Subcutaneous abdominal adipose tissue (tissue), 5 donors: Measurements from ENCODE around the gene COMMD4.
"Not testable (repeated sequence)": the region's sequence is repeated elsewhere in the genome, so short reads cannot be mapped to it uniquely, and the experiment has no call there.

Source experiments
- H3K27ac ChIP-seq: one replicate; pipeline ENCODE4 v1.7.0; 2013; ENCODE audit warnings: low read depth, mild to moderate bottlenecking, inconsistent platforms, low read length, moderate library complexity
- H3K27me3 ChIP-seq, 5 donors: one replicate each; pipeline ENCODE4 v1.7.0; 2013; ENCODE audit warnings: low read length in 5 of 5, inconsistent platforms in 1 of 5; ENCODE audit not compliant: control insufficient read depth in 5 of 5, insufficient read depth in 4 of 5
- H3K36me3 ChIP-seq, 5 donors: one replicate each; pipeline ENCODE4 v1.7.0; 2013; ENCODE audit warnings: low read length in 5 of 5; ENCODE audit not compliant: control insufficient read depth in 5 of 5, insufficient read depth in 5 of 5
- H3K4me1 ChIP-seq, 5 donors: one replicate each; pipeline ENCODE4 v1.7.0; 2013; ENCODE audit warnings: low read length in 5 of 5, mild to moderate bottlenecking in 3 of 5, moderate library complexity in 1 of 5; ENCODE audit not compliant: control insufficient read depth in 5 of 5, insufficient read depth in 5 of 5
- H3K4me3 ChIP-seq, 5 donors: one replicate each; pipeline ENCODE4 v1.7.0; 2013; ENCODE audit warnings: low read length in 5 of 5, low read depth in 1 of 5
- H3K9ac ChIP-seq, 5 donors: one replicate each; pipeline ENCODE4 v1.7.0; 2013; ENCODE audit warnings: low read length in 5 of 5, mild to moderate bottlenecking in 4 of 5, moderate library complexity in 3 of 5
- H3K9me3 ChIP-seq, 5 donors: one replicate each; pipeline ENCODE4 v1.7.0; 2013; ENCODE audit warnings: low read length in 5 of 5; ENCODE audit not compliant: control insufficient read depth in 5 of 5
- donor health status: healthy.
- donor health status: healthy.
- donor health status: healthy.
- donor health status: healthy.
- donor health status: healthy.

Gene COMMD4

GRCh38 chr15:75368689-75369239 lies 32.9 kb downstream of the COMMD4 start:
- H3K27me3 ChIP-seq, result no peaks in the 10 kb centered on the region
- peak overlapping the region; percentile 78 to 88 (median 81) for H3K4me3 ChIP-seq
- no peaks in the 10 kb centered on the region for H3K9me3 ChIP-seq
- peak overlapping the region; percentile 90 to 99 (median 99) for H3K9ac ChIP-seq
- H3K36me3 ChIP-seq, result peaks cover 10 to 62% (median 58%) of the 10 kb centered on the region in 5 donors
- peak overlapping the region; percentile 99 for H3K27ac ChIP-seq
- H3K4me1 ChIP-seq, result peaks cover 5 to 27% (median 22%) of the 10 kb centered on the region in 5 donors

- peaks cover 5 to 27% (median 22%) of the 10 kb centered on the region in 5 donors for H3K4me1 ChIP-seq
- H3K4me3 ChIP-seq, result peak overlapping the region in 1 of 5 donors; percentile 82
- H3K9me3 ChIP-seq, result no peaks in the 10 kb centered on the region
- H3K27me3 ChIP-seq, result no peaks in the 10 kb centered on the region
- H3K36me3 ChIP-seq, result peaks cover 19 to 60% (median 56%) of the 10 kb centered on the region in 5 donors
- peak overlapping the region; percentile 99 for H3K27ac ChIP-seq
- H3K9ac ChIP-seq, result peak overlapping the region in 2 of 5 donors; percentile 98 to 99
Measured at GRCh38 chr15:75369897-75370581, 34.2 kb downstream of the COMMD4 start.

- Histone ChIP-seq H3K4me3 (no peak overlapping the region), H3K27me3 (no peaks in the 10 kb centered on the region), H3K9me3 (no peaks in the 10 kb centered on the region), H3K4me1 (peaks cover 5 to 31% (median 22%) of the 10 kb centered on the region in 5 donors), H3K36me3 (peaks cover 22 to 59% (median 50%) of the 10 kb centered on the region in 5 donors), H3K9ac (no peak overlapping the region), H3K27ac (no peak overlapping the region)
Measured at GRCh38 chr15:75371486-75371885, 35.6 kb downstream of the COMMD4 start.

- no peak overlapping the region for H3K9ac ChIP-seq
- H3K4me1 ChIP-seq, result peaks cover 5 to 31% (median 22%) of the 10 kb centered on the region in 5 donors
- H3K36me3 ChIP-seq, result peaks cover 24 to 59% (median 47%) of the 10 kb centered on the region in 5 donors
- no peak overlapping the region for H3K27ac ChIP-seq
- no peaks in the 10 kb centered on the region for H3K27me3 ChIP-seq
- H3K4me3 ChIP-seq, result no peak overlapping the region
- no peaks in the 10 kb centered on the region for H3K9me3 ChIP-seq
Measured at GRCh38 chr15:75371901-75372688, 36.2 kb downstream of the COMMD4 start.

- Histone ChIP-seq H3K27me3 (no peaks in the 10 kb centered on the region), H3K4me3 (no peak overlapping the region), H3K36me3 (peaks cover 42 to 85% (median 59%) of the 10 kb centered on the region in 5 donors), H3K9ac (no peak overlapping the region), H3K27ac (no peak overlapping the region), H3K4me1 (peaks cover 0 to 2% (median 0%) of the 10 kb centered on the region in 5 donors), H3K9me3 (no peaks in the 10 kb centered on the region)
Measured at GRCh38 chr15:75380773-75381172, 44.9 kb downstream of the COMMD4 start.

- peaks cover 45 to 88% (median 73%) of the 10 kb centered on the region in 5 donors for H3K36me3 ChIP-seq
- H3K9me3 ChIP-seq, H3K27ac ChIP-seq, H3K4me3 ChIP-seq, H3K27me3 ChIP-seq, H3K9ac ChIP-seq, H3K4me1 ChIP-seq: not testable (repeated sequence)
Measured at GRCh38 chr15:75383986-75384385, 48.1 kb downstream of the COMMD4 start.
